DMS114 treated with DMSO at 0.1 percent for 48 hours (cell line): ENCODE results near the gene TMEM25.
A peak's percentile ranks its signal among the peaks of the same experiment; 100 is the strongest.
"Not testable (repeated sequence)": the region's sequence is repeated elsewhere in the genome, so short reads cannot be mapped to it uniquely, and the experiment has no call there.

Source experiments
- DNase-seq: peaks from one replicate; lab custom pipeline; 2025; ENCODE audit not compliant: unreplicated experiment; lab: John Stamatoyannopoulos, UW

The TMEM25 gene

DNA sequence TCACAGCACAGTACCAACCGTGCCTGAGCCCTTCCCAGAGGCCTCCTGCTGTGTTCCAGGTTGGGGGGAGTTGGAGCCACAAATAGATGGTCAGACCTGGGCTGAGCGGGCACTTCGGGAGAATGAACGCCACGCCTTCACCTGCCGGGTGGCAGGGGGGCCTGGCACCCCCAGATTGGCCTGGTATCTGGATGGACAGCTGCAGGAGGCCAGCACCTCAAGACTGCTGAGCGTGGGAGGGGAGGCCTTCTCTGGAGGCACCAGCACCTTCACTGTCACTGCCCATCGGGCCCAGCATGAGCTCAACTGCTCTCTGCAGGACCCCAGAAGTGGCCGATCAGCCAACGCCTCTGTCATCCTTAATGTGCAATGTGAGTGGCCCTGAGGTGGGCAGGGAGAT, 1.1 kb downstream of the TMEM25 start:
- DNase-seq: no peak

DNA sequence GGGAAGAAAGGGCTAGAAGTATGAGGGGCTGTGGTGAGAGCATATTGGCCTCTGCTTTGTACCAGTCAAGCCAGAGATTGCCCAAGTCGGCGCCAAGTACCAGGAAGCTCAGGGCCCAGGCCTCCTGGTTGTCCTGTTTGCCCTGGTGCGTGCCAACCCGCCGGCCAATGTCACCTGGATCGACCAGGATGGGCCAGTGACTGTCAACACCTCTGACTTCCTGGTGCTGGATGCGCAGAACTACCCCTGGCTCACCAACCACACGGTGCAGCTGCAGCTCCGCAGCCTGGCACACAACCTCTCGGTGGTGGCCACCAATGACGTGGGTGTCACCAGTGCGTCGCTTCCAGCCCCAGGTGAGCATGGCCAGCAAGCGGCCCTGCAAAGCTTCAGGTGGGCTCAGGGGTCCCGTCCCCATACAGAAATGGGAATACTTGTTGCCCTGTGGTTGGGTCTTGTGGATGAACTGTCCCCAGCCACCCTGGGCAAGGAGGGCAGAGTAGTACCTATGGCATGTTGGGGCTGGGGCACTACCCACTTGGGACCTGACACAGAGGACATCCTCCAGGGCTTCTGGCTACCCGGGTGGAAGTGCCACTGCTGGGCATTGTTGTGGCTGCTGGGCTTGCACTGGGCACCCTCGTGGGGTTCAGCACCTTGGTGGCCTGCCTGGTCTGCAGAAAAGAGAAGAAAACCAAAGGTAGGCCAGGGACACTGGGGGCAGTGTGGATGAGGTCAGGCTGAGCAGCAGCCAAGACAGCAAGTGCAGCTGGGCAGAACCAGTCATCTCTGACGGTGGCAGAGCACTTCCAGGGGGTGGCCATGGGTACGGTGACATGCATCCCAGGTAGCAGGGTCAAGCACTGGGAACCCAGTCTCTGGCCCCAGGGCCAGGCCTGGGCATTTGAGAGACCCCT, 2.1 kb downstream of the TMEM25 start:
- DNase-seq: no peak

DNA sequence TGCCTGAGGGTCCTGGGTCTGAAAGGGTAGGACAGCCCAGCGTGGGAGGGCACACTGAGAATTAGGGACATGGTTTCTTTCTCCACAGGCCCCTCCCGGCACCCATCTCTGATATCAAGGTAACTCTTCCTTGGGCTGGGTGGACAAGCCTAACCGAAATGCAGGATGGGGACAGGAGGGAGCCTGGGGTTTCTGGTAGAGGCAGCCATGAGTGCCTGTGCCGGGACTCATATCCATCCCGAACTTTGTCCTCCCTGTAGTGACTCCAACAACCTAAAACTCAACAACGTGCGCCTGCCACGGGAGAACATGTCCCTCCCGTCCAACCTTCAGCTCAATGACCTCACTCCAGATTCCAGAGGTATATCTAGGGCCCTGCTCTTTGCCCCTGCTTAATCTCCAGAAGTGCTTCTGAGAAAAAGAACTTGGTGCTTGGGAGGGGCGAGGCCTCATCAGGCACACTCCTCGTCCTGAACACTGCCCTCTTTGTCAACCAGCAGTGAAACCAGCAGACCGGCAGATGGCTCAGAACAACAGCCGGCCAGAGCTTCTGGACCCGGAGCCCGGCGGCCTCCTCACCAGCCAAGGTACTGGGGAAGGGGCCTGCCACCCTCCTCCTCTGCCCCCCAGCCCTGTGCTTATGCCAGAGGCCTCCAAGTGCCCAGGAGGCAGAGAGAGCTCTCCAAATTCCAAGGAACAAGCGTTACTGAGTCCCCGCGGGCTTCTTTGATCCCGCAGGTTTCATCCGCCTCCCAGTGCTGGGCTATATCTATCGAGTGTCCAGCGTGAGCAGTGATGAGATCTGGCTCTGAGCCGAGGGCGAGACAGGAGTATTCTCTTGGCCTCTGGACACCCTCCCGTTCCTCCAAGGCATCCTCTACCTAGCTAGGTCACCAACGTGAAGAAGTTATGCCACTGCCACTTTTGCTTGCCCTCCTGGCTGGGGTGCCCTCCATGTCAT, 3.1 kb downstream of the TMEM25 start:
- no peak for DNase-seq

GRCh38 chr11:118535261-118535660, 4.3 kb downstream of the TMEM25 start:
- DNase-seq: no peak

DNA sequence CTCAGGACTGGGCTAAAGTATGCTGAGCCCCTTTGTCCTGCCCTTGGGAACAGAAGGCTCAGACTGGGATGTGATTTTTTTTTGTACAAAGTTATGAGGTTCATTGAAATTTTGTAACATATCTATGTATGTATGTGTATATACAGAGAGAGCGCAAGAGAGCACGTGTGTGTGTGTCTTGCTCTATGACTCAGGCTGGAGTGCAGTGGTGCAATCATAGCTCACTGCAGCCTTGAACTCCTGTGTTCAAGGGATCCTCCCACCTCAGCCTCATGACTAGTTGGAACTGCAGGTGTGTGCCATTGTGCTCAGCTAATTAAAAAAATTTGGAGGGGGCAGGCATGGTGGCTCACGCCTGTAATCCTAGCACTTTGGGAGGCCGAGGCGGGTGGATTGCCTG, 5.7 kb downstream of the TMEM25 start:
- no peak for DNase-seq

DNA sequence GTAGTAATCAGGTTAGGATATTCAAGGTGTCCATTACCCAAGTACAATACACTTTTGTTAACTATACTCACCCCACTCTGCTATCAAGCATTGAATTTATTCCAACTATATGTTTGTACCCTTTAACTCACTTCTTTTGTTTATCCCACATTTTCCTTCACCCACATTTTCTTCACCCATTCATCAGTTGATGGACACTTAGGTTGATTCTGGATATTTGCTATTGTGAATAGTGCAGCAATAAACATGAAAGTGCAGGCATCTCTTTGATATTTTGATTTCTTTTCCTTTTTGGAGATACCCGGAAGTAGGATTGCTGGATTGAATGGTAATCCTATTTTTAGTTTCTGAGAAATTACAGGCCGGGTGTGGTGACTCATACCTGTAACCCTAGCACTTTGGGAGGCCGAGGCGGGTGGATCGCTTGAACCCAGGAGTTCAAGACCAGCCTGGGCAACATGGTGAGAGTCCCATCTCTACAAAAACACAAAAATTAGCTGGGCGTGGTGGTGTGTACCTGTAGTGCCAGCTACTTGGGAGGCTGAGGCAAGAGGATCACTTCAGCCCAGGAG, 6.5 kb downstream of the TMEM25 start:
- DNase-seq: no peak

GRCh38 chr11:118544010-118544646, 13.1 kb downstream of the TMEM25 start:
- DNase-seq: no peak

GRCh38 chr11:118544647-118545010, 13.6 kb downstream of the TMEM25 start:
- no peak for DNase-seq

DNA sequence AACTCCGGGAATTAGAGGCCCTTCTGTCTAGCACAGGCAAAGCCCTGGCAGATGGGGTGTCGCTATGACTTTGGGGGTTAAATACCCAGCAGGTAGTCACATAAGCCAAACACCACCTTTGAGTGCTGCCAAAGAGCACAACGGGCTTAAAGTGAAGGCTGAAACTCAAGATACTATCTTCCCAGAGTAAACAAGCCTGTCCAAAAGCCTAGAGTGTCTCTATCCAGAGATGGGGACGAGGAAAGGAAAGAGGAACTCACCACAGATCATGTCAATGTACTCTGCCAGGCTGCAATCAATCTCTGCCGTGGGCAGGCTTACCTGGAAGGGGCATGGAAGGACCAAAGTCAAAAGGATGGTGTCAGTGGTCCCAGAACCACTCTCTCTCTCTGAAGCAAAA, 14.5 kb downstream of the TMEM25 start:
- no peak for DNase-seq

- DNase-seq: no peak
Measured at GRCh38 chr11:118547132-118547531, 16.1 kb downstream of the TMEM25 start.

GRCh38 chr11:118552341-118552740, 21.3 kb downstream of the TMEM25 start:
- DNase-seq: no peak

DNA sequence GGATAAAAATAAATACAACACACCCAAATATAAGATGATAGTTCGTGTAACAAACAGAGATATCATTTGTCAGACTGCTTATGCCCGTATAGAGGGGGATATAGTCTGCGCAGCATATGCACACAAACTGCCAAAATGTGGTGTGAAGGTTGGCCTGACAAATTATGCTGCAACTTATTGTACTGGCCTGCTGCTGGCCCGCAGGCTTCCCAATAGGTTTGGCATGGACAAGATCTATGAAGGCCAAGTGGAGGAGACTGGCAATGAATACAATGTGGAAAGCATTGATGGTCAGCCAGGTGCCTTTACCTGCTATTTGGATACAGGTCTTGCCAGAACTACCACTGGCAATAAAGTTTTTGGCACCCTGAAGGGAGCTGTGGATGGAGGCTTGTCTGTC, 29.8 kb downstream of the TMEM25 start:
- no peak for DNase-seq

- no peak for DNase-seq
Measured at GRCh38 chr11:118565051-118565450, 34.1 kb downstream of the TMEM25 start.

DNA sequence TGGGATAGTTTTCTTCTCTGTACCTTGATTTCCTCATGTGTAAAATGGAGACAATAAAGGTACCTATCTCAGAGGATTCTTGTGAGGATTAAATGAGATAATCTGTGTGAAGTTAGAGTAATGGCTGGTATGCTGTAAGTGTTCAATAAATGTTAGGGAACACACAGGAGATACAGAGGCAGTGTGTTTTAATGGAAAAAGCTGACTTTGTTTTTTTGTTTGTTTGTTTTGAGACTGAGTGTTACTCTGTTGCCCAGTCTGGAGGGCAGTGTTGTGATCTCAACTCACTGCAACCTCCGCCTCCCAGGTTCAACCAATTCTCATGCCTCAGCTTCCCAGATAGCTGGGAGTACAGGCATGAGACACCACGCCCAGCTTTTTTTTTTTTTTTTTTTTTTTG, 38.7 kb downstream of the TMEM25 start:
- DNase-seq: no peak

DNA sequence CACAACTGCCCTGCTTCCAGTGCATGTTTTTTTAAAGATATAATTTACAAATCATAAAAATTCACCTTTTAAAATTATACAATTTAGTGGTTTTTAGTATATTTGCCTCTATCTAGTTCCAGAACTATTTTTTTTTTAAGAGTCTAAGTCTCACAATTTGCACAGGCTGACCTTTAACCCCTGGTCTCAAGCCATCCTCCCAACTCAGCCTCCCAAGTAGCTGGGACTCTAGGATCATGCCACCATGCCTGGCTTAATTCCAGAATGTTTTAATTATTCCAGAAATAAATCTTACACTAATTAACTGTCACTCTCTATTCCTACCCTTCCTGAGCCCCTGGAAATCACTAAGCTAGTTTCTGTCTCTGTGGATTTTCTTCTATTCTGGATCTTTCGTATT, 39.8 kb downstream of the TMEM25 start:
- no peak for DNase-seq

- not testable (repeated sequence) for DNase-seq
Measured at GRCh38 chr11:118571701-118572060, 40.7 kb downstream of the TMEM25 start.

- peak; percentile 13 for DNase-seq
Measured at GRCh38 chr11:118572061-118572980, 41.3 kb downstream of the TMEM25 start, which contains the start of gene ARCN1. Gene ARCN1, plus strand, starts transcription at chr11:118572409. Its CDS starts 139 bp downstream, at chr11:118572548.

- no peak for DNase-seq
Measured at GRCh38 chr11:118572981-118573550, 42.1 kb downstream of the TMEM25 start.

- no peak for DNase-seq
Measured at GRCh38 chr11:118574636-118575035, 43.6 kb downstream of the TMEM25 start.

- DNase-seq: not testable (repeated sequence)
Measured at GRCh38 chr11:118577995-118578394, 47.0 kb downstream of the TMEM25 start.
